ENCODE data around the gene NAPG.
"Not testable (repeated sequence)": the region's sequence is repeated elsewhere in the genome, so short reads cannot be mapped to it uniquely, and the experiment has no call there.

Gene NAPG

DNA sequence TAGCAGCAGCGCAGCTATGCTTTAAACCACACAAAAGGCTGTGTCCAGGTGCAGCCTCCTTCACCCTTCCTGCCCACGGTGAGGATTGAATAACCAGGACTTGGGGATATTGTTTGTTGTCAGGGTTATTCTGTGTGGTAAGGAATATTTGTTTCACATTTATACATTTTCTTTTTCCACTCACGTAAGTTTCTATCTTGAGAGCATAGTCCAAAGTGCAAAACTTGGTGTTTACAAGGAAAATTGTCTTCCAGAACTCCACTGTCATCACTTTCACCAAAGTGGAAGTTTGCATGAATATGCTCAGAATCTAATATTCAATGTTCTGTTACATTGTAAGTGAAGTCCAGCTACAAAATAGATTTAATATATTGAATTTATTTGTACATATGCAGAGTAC is 26.4 kb downstream of the NAPG start:
- no peak for DNase-seq (ENCODE audit: low spot score)

DNA sequence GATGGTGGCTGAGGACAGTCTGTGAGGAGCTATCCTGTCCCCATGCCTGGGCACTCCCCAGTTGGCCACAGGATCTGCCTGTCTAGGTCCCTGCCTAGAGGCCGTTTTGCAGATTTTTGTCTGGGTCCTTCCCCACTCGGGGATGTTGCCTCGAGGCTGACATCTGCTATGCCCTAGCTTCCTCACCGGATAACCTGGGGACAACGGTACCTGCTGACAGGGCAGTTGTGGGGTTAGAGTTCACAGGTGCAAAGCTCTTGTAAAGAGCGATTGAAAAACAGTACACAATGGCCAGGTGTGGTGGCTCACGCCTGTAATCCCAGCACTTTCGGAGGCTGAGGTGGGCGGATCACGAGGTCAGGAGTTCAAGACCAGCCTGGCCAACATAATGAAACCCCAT is 30.4 kb downstream of the NAPG start:
- not testable (repeated sequence) for DNase-seq (ENCODE audit: low spot score)

DNA sequence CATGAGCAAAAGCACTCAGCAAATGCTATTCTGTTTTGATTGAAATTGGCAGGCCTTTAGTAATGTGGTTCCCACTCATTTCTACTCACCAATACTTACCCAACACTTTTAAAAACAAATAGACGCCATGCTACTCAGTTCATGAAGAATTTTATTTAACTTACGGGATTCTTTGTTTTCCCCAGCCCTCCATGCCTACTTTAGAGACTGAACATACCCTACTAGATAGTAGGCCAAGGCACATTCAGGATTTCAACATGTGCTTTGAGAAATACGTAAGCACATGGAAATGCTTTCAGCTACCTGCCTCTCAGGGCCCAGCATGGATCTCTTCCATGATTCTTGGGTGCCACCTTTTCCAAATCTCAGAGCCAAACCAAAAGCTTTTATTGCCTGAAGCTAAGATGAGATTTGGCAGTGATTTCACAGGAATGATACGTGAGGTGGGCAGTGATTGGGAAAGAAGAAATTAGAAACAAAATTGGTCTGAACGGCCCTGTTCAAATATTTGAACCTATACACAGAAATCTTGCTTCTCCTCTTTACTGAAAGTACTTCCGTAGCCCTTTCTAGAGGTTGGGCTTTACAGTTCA is 31.4 kb downstream of the NAPG start:
- DNase-seq (ENCODE audit: low spot score) = no peak

DNA sequence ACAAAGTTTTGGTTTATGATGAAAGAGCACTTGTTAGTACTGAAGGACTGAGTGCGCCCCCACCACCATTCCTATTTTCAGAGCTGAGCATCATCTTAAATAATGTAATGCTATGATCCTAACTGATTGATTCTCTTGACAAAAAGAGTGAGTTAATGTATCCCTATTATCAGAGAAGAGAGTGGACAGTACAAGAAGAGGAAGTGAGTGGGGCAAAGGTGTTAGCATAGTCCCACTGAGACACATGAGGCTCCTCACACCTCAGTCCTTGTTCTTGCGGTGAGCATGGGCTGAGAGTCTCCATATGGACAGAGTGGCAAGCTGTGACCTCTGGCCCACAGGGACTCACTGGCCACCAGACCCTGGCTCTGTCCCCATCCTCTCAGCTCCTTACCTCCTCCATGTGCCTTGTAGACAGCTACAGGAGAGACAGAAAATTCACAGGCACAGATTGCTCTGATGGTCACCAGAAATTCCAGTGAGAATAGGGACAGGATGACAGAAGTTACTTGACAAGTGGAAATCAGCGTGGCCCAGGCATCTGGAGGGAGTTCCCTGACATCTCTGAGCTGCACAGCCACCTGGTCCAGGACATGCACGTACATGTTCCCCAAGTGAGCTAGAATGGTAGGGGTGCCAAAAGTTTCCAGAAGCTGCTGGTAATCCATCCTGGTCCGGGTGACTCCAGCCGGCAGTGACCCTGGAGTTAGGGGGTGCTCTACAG is 32.6 kb downstream of the NAPG start:
- no peak for DNase-seq (ENCODE audit: low spot score)

DNA sequence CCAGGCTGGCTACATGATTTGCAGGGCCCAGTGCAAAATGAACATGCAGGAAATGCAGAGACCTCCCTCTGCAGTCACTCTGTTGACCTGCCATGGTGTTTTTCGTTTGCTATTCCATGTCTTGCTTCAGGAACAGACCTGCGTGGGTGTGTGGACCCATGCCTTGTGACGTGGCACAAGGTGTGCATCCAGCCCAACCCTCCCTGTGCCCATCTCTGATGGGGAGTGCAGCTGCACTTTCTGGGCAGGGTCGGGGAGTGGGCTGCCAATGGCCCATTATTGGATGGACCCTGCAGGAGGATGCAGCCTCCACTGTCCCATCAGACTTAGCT is 33.1 kb downstream of the NAPG start:
- DNase-seq (ENCODE audit: low spot score) = no peak

DNA sequence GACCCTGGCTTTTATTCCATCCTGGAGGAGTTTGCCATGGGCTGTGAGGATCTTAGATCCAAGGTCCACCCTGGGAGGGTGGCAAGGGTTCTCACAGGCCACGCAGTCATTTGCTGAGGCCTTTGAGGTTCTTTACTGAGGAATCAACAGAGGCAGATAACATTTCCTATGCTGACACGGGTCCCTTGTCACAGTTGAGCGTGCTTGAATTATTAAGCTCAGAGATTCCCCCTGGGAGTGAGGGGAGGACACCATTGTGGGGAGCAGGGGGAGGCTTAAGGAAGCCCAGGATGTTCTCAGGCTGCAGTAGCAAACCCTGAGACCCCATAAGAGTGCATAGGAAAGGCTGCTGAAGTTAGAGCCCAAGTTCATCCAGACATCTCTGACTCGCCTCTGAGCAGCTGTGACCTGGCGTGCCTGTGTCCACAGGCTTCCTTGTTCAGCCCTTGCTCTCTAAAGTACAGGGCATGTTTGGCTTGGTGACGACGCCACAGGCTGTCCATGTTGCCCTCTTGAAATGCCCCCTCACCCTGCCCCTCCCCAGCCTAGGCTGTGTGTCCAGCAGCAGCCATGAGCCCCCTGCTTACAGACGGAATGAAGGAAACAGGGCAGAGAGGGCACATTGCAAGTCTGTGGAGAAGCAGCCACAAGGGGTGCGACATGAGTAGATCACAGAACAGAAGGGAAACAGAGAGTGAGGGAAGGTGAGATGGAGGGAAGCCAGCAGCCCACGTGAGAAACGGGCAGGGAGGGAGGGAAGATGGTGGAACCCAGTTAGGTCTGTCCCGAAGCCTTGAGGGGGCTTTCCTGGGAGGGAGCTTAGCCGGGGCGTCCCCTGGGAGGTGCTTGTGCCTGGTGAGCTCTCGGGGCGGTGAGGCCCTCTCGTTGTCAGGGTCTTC is 34.0 kb downstream of the NAPG start:
- peak; percentile 24 for DNase-seq (ENCODE audit: low spot score)

DNA sequence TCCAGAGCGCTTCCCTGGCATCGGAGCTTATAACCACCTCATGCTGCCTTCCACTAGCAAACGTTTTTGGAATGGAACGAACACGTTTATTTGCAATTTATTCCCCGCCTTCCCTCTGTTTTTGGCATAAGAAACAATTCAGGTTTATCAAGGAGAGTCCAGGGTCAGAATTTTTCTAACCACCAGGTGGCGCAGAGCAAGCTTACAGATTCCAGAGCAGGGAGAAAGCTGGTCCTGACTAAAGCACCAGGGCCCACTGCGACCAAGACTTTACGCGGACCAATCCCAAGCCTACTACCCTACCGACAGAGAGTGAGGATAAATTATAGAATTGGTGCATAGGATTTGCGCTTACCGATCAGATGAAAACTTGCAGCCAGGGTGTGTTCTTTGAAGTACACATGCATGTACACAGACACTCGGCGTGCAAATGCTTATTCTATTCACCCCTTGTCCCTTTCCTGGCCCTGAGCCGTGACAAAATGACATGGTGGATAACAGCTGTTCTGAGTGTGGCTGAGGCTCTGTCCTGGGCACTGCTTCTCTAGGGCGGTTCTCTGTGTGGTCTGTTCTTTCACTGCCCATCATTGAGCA is 34.7 kb downstream of the NAPG start:
- peak; percentile 78 for DNase-seq (ENCODE audit: low spot score)

DNA sequence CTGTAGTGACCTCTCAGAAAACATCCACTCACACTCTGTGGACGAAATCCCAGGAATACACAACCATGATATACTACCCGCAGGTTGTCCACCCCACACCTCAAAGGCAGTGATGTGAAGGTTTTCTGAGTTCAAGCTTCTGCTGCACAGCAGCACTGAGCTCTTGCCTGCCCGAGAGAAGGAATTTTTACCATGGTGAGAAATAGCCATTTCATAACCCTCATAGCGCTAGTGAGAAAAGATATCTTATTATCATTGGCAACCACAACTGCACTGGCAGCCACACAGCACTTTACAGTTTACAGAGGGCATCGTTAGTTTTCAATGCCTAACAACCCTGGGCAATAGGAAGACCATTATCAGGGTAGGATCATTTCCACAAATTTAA is 36.9 kb downstream of the NAPG start:
- DNase-seq (ENCODE audit: low spot score) = no peak

DNA sequence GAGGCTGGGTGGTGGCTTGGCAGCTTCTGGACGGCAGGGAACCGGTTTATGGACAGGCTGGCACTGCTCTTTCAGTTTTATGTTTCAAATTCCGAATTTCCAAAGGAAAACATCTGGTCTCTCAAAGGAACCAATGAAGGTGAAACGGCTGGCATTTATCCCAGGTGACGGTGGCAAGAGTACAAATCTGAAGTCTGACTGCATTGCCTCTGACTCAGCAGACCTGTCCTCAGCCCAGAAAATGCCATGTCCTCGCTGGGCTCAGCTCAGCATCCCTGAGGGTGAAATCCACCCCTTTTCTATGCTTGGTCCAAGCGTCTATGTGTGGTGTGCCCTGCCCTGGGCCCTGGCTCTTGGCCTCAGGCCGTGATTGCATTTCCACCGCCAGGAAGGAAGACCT is 38.1 kb downstream of the NAPG start:
- no peak for DNase-seq (ENCODE audit: low spot score)

DNA sequence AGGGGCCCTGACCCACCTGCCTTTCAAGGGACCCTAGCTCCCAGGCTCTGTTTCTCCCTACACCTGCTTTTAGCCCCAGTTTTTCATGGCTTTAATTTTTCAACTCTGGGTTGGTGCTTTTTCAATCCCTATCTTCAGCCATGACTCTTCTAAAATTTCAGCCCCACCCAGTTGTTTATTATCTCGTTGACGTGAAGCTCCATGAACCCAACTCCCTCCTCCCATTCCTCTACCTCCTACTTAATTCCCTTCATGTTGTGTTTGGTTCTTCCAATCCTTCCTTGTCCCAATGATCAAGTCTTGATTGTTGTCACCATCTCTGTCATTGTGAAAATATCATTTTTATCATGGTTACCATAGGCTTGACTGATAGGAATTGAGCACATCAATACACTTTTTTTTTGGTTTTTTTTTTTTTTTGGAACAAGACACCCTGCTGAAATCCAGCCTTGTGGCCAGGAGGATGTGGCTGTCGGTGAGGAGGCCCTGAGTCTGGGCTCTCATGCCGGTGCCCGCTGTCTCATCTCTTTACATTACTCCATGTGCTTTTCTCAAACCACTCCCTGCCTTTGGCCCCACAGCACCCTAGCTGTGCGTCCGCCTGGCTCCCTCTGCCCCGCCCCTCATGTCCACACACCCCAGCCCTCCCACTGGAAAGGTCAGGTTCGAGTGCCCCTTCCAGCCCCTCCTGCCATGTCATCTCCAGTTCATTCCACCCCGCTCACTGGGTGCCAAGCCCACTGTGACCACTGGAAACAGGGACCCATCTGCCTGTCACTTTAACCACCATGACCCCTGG is 39.3 kb downstream of the NAPG start:
- DNase-seq (ENCODE audit: low spot score) = no peak

DNA sequence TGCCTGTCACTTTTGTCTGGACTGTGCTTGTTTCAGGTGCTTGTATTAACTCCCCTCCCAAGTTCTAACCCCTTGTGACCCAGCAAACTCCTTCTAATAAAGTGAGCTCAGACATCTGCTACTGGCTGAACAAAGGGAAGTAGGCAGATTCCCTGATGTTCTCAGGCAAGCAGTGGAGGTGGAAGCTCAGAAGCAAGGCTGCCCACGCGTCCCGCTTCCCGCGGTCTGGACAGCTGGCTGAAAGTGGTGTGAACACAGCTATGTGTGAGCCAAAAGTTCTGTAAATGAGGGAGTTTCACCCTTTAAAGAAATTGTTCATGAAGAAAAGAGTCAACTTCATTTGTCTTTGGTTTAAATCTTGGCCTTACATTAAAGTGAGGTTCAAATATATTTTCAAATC is 40.0 kb downstream of the NAPG start:
- no peak for DNase-seq (ENCODE audit: low spot score)

DNA sequence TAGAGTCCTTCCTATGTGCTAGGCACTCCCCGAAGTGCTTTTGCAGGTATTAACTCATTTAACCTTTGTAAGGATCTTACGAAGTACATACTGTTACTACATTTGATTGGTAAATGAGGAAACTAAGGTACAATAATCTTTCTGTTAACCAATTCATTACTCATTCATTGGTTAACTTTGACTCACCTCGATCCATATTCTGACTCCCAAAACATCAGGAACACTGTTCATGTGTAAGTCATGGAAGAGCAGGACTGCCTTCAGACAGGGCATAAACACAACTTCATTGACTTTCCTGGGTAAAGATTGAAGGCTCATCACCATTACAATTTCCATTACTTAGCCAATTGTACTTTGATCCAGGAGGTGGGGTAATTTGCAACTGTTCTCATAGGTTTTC is 40.6 kb downstream of the NAPG start:
- DNase-seq (ENCODE audit: low spot score) = no peak

DNA sequence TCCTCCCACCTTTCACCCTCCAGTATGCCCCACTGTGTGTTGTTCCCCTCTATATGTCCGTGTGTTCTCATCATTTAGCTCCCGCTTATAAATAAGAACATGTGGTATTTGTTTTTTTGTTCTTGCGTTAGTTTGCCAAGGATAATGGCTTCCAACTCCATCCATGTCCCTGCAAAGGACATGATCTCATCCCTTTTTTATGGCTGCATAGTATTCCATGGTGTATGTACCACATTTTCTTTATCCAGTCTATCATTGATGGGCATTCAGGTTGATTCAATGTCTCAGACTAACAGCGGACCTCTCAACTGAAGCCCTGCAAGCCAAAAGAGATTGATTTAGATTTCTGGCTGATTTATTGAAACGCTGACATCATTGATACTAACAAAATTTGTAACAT is 44.1 kb downstream of the NAPG start:
- DNase-seq (ENCODE audit: low spot score) = not testable (repeated sequence)

DNA sequence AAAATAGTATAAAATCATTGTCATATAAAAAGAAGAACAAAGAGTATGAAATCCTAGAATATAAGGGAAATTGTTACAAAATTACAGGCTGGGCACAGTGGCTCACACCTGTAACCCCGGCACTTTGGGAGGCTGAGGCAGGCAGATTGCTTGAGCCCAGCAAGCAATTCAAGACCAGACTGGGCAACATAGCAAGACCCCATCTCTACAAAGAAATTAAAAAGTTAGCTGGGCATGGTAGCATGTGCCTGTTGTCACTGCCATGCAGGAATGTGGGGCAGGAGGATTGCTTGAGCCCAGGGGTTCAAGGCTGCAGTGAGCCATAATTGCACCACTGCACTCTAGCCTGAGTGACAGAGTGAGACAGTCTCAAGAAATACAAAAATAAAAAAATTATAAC is 44.8 kb downstream of the NAPG start:
- DNase-seq (ENCODE audit: low spot score) = no peak

DNA sequence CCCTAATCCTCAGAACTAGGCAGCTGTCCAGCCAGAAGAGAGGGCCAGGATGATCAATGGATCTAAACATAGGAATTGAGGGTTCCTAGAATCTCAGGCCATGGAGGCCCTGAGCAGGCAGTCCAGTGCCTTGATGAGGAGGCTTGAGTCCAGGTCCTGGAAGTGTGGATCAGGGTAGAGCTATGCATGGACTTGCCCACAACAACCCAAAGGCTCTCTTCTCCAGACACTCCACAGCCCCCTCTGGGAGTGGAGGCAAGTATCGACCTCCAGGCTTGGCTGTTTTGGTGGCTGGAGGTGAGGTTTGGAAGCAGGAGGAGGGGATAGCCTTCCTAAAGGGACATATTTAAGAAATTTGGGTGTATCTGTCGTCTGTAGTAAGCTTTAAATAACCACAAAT is 45.7 kb downstream of the NAPG start:
- no peak for DNase-seq (ENCODE audit: low spot score)

DNA sequence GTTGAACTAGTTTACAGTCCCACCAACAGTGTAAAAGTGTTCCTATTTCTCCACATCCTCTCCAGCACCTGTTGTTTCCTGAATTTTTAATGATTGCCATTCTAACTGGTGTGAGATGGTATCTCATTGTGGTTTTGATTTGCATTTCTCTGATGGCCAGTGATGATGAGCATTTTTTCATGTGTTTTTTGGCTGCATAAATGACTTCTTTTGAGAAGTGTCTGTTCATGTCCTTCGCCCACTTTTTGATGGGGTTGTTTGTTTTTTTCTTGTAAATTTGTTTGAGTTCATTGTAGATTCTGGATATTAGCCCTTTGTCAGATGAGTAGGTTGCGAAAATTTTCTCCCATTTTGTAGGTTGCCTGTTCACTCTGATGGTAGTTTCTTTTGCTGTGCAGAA is 47.4 kb downstream of the NAPG start:
- DNase-seq (ENCODE audit: low spot score) = not testable (repeated sequence)

DNA sequence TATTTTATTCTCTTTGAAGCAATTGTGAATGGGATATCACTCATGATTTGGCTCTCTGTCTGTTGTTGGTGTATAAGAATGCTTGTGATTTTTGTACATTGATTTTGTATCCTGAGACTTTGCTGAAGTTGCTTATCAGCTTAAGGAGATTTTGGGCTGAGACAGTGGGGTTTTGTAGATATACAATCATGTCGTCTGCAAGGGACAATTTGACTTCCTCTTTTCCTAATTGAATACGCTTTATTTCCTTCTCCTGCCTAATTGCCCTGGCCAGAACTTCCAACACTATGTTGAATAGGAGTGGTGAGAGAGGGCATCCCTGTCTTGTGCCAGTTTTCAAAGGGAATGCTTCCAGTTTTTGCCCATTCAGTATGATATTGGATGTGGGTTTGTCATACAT is 48.6 kb downstream of the NAPG start:
- not testable (repeated sequence) for DNase-seq (ENCODE audit: low spot score)

DNA sequence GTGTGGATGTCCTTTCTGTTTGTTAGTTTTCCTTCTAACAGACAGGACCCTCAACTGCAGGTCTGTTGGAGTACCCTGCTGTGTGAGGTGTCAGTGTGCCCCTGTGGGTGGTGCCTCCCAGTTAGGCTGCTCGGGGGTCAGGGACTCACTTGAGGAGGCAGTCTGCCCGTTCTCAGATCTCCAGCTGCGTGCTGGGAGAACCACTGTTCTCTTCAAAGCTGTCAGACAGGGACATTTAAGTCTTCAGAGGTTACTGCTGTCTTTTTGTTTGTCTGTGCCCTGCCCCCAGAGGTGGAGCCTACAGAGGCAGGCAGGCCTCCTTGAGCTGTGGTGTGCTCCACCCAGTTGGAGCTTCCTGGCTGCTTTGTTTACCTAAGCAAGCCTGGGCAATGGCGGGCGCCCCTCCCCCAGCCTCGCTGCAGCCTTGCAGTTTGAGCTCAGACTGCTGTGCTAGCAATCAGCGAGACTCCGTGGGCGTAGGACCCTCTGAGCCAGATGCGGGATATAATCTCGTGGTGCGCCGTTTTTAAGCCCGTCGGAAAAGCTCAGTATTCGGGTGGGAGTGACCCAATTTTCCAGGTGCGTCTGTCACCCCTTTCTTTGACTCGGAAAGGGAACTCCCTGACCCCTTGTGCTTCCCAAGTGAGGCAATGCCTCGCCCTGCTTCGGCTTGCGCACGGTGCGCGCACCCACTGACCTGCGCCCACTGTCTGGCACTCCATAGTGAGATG is 52.2 kb downstream of the NAPG start:
- DNase-seq (ENCODE audit: low spot score) = not testable (repeated sequence)

DNA sequence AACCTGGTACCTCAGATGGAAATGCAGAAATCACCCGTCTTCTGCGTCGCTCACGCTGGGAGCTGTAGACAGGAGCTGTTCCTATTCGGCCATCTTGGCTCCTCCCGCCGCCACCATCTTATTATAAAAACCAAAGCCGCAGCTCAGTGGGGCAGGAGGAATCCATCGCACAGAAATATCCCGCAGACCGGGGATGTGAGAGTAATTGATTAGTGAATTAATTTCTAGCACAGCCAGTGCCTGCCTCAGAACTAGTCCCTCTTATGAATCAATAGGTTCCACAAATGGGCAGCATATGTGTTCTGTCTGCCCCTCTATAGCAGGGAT is 52.7 kb downstream of the NAPG start:
- DNase-seq (ENCODE audit: low spot score) = not testable (repeated sequence)

DNA sequence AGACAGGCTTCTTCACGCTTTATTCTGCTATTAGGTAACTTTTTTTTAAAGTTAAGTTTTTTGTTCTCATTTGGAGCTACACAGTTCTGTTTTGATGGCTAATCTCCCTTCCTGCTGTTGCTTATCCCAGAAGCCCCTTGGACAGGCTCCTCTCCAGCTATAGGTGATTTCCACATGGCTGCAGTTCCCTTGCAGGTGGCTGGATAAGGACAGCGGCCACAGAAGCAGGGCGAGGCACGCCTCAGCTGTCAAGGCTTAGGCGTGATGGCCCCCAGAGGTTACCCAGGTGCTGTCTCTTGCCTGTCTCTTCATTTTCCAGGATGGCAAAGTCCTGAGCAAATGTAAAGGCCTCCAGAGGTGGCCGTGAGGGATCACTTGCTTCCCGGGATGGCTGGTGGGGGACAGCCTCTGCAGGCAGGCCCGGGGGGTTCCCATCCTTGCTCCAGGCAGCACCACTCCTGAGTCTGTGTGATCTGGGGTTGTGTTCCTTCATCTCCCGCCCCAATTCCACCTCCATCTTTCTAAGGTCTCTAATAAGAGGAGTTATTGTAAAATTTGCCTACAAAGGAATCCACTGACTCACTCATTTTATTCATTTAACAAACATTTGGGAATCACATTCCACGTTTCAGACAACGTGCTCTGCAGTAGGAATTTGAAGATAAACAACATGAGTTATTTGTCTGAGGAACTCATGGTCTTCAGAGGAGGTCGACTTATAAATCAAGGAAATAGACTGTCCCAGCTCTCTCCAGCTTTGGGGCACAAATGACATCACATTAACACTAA is 53.4 kb downstream of the NAPG start:
- no peak for DNase-seq (ENCODE audit: low spot score)

DNA sequence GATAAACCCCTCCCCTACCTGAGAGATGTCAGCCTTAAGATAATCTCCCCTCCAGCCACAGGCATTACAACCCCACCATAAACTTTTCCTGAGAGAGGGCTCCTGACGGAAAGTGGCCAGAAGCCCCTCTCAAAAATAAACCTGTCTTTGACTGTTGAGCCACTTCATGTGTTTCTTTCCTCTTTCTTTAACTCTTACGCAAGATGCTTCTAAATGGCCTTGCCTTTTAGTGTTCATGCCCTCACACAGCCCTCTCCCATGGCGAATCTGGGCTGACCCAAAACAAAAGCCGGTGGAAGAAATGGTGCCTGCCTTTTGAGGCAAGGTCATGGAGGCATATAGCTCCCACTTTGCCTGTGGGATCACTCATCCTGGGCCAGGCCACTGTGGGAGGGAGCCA is 54.4 kb downstream of the NAPG start:
- no peak for DNase-seq (ENCODE audit: low spot score)

Data from NAMALWA (cell line).